CD4-positive, alpha-beta T cell treated with Interleukin-10 for 1 hour (primary cell): ENCODE data around the gene ANKFN1.

Experiments used
- DNase-seq: peaks from one replicate; pipeline ENCODE4 v3.0.0-alpha.2; 2020

The ANKFN1 gene

DNA sequence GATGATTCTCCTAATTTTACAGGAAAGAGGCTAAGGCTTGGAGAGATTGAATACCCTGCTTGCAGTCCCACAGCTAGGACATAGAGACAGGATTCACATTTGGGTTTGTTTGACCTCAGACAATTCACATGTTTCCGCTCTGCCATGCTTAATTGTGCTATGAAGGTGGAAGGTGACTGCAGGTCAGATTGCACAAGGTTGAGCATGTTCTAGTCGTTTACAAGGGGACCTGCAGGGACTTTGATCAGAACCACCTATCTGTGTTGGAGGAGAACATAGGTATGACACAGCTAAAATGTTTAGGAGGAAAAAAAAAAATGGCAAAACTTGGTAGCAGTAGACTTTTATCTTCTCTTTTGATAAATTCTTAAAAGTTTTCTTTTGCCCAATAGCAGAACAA, 4.9 kb upstream of the ANKFN1 start:
- DNase-seq: no peak

DNA sequence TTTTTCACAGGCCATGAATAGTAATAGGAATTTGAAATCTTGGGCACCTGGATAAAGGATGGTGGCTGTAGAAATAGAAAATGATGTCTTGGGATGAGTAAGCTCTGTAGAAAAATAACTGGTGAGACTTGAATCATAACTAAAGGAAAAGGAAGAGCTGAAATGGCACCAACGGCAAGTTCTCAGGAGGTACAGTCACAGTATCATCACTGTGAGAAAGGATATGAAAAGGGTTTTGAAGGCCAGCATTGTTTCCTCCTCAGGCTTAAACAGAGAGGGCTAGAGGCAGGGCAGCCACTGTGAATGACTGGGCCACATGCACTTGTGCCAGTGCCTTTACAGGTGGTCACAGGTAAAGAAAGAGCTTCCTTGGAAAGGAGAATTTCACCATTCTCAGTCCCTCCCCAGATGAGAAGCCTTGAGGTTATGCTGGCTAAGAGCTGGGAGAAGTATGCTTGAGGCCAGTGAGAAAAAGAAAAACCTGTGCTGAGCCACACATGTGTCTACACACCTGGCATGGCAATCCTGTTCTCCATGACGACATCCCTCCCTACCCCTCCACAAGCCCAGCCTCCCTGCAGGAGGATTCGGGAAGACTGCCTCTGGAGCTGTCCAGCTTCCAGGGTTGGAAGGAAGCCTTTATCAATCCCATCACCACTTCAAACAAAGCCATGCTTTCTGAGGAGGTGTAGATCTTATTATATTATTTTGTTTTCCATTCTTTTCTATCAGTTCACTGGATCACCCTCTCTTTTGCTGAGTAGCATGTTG, 3.8 kb upstream of the ANKFN1 start:
- DNase-seq: no peak

- no peak for DNase-seq
Measured at GRCh38 chr17:56150649-56151048, 2.6 kb upstream of the ANKFN1 start.

DNA sequence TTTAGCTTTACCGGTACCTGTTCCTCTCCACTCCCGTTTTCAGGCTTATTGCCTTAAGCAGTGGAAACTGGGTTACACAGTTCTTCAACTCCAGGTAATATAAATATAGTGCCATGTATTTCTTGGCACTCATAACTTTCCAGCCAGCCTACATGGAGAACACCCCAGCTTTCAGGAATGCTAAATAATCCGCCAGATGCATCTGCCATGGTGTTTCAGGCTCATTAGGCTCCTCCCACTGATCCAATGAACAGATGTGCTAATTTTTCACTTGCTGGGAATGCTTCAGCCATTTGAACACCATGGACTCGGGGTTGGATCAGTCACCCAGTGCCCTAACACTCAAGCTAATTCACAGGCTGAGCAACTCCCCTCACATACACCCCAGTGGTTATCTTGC, 4.6 kb downstream of the ANKFN1 start:
- no peak for DNase-seq

- DNase-seq: no peak
Measured at GRCh38 chr17:56158344-56158743, 5.1 kb downstream of the ANKFN1 start.

- no peak for DNase-seq
Measured at GRCh38 chr17:56158915-56159825, 5.9 kb downstream of the ANKFN1 start.

- no peak for DNase-seq
Measured at GRCh38 chr17:56159826-56160380, 6.6 kb downstream of the ANKFN1 start.

- no peak for DNase-seq
Measured at GRCh38 chr17:56160422-56160821, 7.1 kb downstream of the ANKFN1 start.

DNA sequence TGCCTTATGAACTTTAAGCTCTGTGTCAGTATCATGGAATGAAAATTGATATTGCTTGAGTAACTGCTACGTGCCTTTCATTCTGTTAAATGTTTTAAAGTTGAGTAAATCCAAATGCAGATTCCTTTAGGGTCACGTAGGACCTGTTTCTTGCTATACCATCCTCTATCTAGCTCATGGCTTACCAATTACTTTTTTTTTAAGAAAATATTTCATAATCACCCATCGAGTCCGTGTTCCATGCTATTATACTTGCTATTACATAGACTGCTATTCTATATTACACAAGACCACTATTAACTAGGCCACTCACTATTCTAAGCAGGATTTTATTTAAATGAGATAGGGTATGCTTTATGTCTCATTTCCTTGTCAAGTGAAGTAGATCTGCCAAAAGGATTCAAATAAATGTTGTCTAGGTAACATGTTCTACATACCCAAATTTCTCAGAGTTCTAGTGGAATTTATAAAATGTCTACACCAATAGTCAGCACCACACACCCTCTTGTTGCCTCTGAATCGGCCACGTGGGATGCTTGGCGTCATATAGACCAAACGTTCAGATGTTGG, 11.9 kb downstream of the ANKFN1 start:
- no peak for DNase-seq

GRCh38 chr17:56167491-56167890, 14.2 kb downstream of the ANKFN1 start:
- DNase-seq: no peak

- no peak for DNase-seq
Measured at GRCh38 chr17:56169621-56170020, 16.3 kb downstream of the ANKFN1 start.

GRCh38 chr17:56171186-56171959, 18.1 kb downstream of the ANKFN1 start:
- DNase-seq: no peak

DNA sequence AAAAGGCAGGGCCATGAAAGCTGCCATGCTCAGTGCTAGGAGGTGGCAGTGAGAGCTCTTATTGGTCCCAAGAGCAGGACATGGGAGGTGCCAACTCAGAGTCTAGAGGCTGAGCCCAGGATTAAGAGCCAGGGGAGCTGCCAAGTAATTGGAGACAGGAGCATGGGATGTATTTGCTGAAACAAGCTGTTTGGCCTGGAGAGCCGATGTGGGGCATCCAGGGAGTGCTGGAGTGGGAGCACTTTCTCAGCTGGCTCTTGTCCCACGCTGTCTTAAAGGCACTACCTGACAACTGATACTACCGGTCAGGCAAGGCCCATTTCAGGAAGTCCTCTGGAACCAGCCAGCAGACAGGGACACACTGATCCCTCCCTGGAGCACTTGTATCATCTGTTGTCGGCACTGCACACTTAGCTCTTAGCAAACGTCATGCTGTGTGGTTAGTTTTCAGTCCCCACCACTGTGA, 19.3 kb downstream of the ANKFN1 start:
- no peak for DNase-seq

DNA sequence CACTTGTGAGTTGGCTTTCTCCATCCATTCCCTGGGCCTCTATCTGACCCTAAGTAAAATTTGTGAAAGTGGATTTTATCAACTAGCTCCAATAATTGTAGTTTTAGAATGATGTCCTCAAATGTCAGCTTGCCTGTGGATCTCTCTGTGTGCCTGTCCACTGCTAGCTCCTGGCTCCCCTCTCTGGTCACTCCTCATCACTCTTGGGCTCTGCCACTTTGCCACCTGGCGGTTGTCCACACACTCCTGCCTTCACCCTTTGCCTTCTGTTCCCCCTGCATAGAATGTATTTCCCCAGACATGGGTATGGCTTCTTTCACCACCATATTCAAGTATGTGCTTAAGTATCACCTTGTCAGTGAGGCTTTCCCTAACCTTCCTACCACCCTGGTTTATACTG, 19.8 kb downstream of the ANKFN1 start:
- DNase-seq: no peak

DNA sequence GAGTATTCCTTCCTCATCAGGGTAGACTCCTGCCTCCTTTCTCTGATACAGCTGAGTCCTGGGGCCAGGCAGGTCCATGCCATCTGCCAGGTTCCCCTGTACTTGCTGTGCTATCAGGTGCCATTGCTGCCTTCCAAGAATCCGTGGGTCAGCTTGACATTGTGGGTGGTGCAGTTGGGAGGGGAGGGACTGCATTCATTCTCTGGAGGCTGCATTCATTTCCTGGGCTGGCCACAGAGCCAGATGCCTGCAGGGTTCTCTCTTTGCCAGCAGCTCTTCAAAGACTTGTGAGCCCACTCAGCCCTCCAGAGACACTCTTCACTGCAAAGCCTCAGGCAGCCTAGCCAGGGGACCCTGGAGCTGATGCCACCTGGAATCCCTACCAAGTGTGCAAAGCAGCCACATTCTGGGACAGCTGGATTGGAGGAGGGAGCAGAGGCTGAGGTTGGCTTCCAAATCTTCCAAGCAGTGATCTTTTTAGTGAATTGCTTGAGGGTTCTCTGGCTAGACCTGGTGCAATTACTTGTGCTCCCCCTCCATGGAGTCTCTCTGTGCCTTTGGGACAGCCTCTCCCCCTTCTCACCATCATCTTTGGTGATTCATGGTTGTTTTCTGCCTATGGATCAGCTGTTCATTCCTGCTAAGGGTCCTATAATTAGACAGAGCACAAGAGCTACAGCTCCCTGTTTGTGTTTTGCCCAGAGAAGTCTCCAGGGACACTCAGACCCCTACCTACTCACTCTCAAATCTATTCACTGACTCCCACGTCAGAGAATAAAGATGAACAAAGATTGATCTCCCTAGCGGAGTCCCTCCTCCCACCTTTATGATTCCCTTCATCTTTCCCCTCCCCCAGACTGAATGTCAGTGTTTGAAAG, 20.9 kb downstream of the ANKFN1 start:
- no peak for DNase-seq

DNA sequence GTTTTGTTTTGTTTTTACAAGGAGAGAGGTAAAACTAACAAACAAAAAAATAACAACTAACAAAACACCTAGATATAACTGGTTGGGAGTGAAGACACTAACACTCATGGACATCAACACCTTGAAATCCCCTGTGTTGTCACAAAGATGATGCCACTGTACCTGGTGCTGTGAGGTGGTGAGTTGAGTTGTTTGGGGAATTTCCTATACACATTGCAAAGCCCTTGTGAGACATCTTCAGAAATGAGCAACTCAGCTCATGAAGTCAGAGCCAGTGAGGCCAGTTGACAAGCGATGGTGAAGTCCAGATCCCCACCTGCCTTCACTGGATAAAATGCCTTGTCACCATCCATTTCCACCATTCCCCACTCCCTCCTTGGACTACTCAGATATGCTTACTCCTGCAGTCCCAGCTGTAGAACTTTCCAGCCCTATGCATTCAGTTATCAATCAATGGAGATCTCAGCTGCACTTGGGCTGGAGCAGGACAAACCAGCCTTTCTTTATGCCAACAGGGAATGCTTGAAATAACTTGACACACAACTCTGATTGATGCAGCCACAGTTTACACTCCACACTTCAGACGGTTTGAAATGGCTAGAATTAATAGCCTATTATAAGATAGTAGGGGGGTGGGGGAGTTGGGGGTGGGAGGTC, 22.2 kb downstream of the ANKFN1 start:
- DNase-seq: no peak

- no peak for DNase-seq
Measured at GRCh38 chr17:56176091-56176490, 22.8 kb downstream of the ANKFN1 start.

DNA sequence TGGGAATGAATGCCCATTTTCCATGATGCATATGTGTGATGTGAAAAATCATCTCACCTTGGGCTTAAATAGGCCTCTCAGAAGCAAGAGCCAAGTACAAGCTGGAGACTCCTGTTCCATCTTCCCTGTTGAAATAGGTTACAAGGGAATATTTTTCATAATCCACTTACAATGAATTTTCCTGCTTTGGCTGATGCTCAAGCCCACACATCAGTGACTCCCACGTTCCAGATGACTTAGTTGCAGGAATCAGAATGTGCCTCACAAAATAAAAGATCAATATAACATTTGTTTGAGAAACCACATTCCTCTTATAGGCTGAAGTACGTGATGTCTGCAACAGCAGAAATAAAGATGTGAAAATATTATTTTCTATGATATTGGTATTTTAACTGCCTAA, 24.1 kb downstream of the ANKFN1 start:
- DNase-seq: no peak

DNA sequence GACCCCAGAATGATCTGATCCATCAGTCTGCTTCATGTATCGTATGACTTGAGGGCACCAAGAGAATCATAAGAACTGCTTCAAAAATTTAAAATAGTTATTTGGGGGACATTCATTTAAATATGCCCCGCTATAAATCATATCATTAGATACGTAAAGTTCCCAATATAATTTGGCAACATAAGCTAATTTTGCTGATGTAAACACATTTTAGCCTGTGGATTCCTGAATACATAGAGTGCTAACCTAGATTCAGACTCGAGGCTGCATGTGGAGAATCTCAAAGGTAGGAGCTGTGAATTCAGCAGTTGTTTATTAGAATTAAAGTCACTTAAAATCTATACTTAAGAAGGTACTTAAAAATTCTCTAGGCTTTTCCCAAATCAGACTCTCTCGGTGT, 24.9 kb downstream of the ANKFN1 start:
- DNase-seq: no peak

DNA sequence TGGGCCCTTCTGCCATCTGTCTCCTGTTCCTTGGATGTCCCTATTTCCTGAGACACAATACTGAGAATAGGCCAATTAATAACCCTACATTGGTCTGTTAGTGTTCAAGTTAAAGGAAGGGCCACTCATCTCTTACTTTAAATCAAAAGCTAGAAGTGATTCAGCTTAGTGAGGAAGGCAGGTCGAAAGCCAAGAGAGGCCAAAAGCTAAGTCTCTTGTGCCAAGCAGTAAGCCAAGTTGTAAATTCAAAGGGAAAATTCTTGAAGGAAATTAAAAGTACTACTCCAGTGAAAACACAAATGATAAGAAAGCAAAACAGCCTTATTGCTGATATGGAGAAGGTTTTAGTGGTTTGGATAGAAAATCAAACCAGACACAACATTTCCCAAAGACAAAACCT, 28.8 kb downstream of the ANKFN1 start:
- DNase-seq: no peak

DNA sequence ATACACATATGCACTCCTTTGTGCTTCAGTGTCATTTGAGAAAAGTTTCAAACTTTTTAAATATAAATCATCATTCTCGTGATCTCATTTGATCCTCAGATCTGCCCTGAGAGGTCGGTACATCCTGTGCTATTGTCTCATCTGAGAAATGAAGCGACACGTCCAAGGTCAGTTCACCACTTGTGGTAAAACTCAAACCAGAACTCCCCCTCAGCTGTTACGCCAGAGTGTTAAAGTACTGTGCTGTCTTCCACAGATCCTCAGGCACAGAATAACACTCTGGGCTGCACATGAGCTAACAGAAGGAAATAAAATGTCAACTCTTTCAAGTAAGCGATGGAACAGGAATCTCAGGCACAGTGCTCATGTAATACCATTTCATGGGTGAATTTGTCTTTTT, 31.4 kb downstream of the ANKFN1 start:
- no peak for DNase-seq
